ENCODE results near the gene LMX1A. TPM values are rescaled to one million over a fixed set of nuclear protein-coding genes. Genes with fewer than 3 reads are reported as not detected.

LMX1A gene
- total and polyA plus RNA-seq, 9 of the 15 experiments (the other 6 are each of a cell fraction or from before 2014, with no cell fraction given), result not detected

- no peak; the same call in 2 of the 3 replicates for ATAC-seq
- no peaks in the 10 kb centered on the region for H3K79me2 ChIP-seq (ENCODE audit: control insufficient read depth, insufficient read depth, low read length)
- CTCF ChIA-PET (ENCODE audit: low intra/inter-chr PET ratio), result no interaction called here
- TF ChIP-seq SRSF9 (IDR thresholded peaks at IDR 0.05; ENCODE audit: borderline replicate concordance, low read depth, low read length) (no peak), CBX3 (IDR thresholded peaks at IDR 0.05; ENCODE audit: borderline replicate concordance in 1 of 2, low read length in 2 of 2) (no peak), SPI1 (IDR thresholded peaks at IDR 0.05; ENCODE audit: borderline replicate concordance, low read depth, low read length) (no peak), GATAD2A (IDR thresholded peaks at IDR 0.05) (no peak), TAF9B (IDR thresholded peaks at IDR 0.05; ENCODE audit: partially characterized antibody) (no peak), PURB (CRISPR knock-in tag; IDR thresholded peaks at IDR 0.05; ENCODE audit: low read depth) (no peak), FOXP1 (CRISPR knock-in tag; IDR thresholded peaks at IDR 0.05) (no peak), PTBP1 (IDR thresholded peaks at IDR 0.05; ENCODE audit: low read depth, low read length) (no peak), FOXJ3 (CRISPR knock-in tag; IDR thresholded peaks at IDR 0.05) (no peak)
- no peaks in the 10 kb centered on the region for H3K36me3 ChIP-seq (ENCODE audit: control insufficient read depth, insufficient read depth, low read length)
- H3K4me2 ChIP-seq (ENCODE audit: insufficient read depth, low read length), result no peak overlapping the region
- H3K9me1 ChIP-seq (ENCODE audit: control insufficient read depth, insufficient read depth, low read length), result no peaks in the 10 kb centered on the region
- H2AFZ ChIP-seq (ENCODE audit: low read depth, low read length), result no peak overlapping the region
- in situ Hi-C loops (cut with MboI) (no loop called here), intact Hi-C loops (cut with micrococcal nuclease) (no loop called here)
- 1% methylated on average over 11 of the region's 11 CpGs for WGBS (ENCODE audit: insufficient coverage, low coverage, missing lambda C conversion rate)
- no peak for DNase-seq (ENCODE audit: extremely low read depth in 1 of 4, low spot score in 3 of 4)
- H3K27ac ChIP-seq (ENCODE audit: extremely low read depth, low read depth, low read length), result no peak overlapping the region
- no peak overlapping the region for H3K9ac ChIP-seq (ENCODE audit: insufficient read depth in 1 of 2, low read depth in 2 of 2, low read length in 2 of 2)
- no peaks in the 10 kb centered on the region; the same call in 1 of the 2 replicates for H4K20me1 ChIP-seq (replicated peaks; ENCODE audit: control insufficient read depth, insufficient read depth, low read length)
- peaks cover 0 to 5% of the 10 kb centered on the region in 2 experiments; a peak in 1 of 5 replicates for H3K27me3 ChIP-seq (ENCODE audit: control insufficient read depth in 2 of 2, insufficient read depth in 2 of 2, low read length in 2 of 2)
- no TSS peak for BruUV-seq (replicated peaks)
- no peak overlapping the region for H3K4me3 ChIP-seq
- POLR2A ChIA-PET, result interaction anchor here (0.7 to 1.4 kb wide), 2 partner anchors 16 to 41 kb away, joined by 3 to 4 read pairs; no protein-coding TSS in a partner anchor
- no peaks in the 10 kb centered on the region for H3K9me3 ChIP-seq (replicated peaks; ENCODE audit: control insufficient read depth, insufficient read depth, low read depth, low read length)
- no peak for FAIRE-seq
- no peaks in the 10 kb centered on the region for H3K4me1 ChIP-seq (replicated peaks in 1 of 2; ENCODE audit: control insufficient read depth in 2 of 2, insufficient read depth in 2 of 2, low read length in 2 of 2)
Measured at GRCh38 chr1:165162671-165163241, 193.8 kb downstream of the LMX1A start.
